Ishikawa (cell line): Measurements from ENCODE around the gene PDE6H.
A peak's percentile ranks its signal among the peaks of the same experiment; 100 is the strongest.

Experiments used
- EP300 ChIP-seq: IDR thresholded peaks from 2 replicates; pipeline ENCODE4 v1.6.1; 2012; ENCODE audit warnings: borderline replicate concordance
- MAX ChIP-seq: IDR thresholded peaks from 2 replicates; pipeline ENCODE4 v1.6.1; 2012
- NFIC ChIP-seq: IDR thresholded peaks from 2 replicates; pipeline ENCODE4 v1.6.1; 2012
- REST ChIP-seq: IDR thresholded peaks from 2 replicates; pipeline ENCODE4 v1.6.1; 2012; ENCODE audit warnings: low read depth, mild to moderate bottlenecking
- YY1 ChIP-seq: IDR thresholded peaks from 2 replicates; pipeline ENCODE4 v1.6.1; 2012; ENCODE audit warnings: low read depth

GRCh38 chr12:14928931-14929330 is 43.9 kb upstream of the PDE6H start:
- TF ChIP-seq MAX (peak; percentile 76), EP300 (peak; percentile 80; the same call in 1 of the 2 replicates), YY1 (peak; percentile 74), NFIC (peak; percentile 78), REST (peak; percentile 29; the same call in 1 of the 2 replicates)
